A549 (cell line): Measurements from ENCODE around the gene LOXL1.
A peak's percentile ranks its signal among the peaks of the same experiment; 100 is the strongest.

ENCODE experiments used
- CTCF ChIP-seq: fragments of >200 bp; sonication (Bioruptor Twin); formaldehyde crosslinking; IDR thresholded peaks from 3 replicates; pipeline ENCODE4 v1.5.1; 2016
- KDM1A ChIP-seq: fragments of 200-600 bp; sonication (generic); IDR thresholded peaks from 2 replicates; pipeline ENCODE4 v1.6.1; 2016; ENCODE audit warnings: low read depth, mild to moderate bottlenecking
- MAX ChIP-seq: IDR thresholded peaks from 2 replicates; pipeline ENCODE4 v1.6.1; 2012
- MYC ChIP-seq: IDR thresholded peaks from 2 replicates; pipeline ENCODE4 v1.6.1; 2012; ENCODE audit warnings: mild to moderate bottlenecking, inconsistent platforms, low read length, improper control_type of control experiment, borderline replicate concordance
- POLR2A ChIP-seq: IDR thresholded peaks from 2 replicates; pipeline ENCODE4 v1.6.1; 2012; ENCODE audit warnings: mild to moderate bottlenecking, low read length
- RNF2 ChIP-seq: fragments of 200-600 bp; sonication (generic); IDR thresholded peaks from 2 replicates; pipeline ENCODE4 v1.6.1; 2016; ENCODE audit warnings: low read depth, mild to moderate bottlenecking, antibody characterized with exemption, moderate library complexity, borderline replicate concordance
- SREBF2 ChIP-seq: fragments of 450-650 bp; IDR thresholded peaks from 2 replicates; pipeline ENCODE4 v1.6.1; 2014; ENCODE audit warnings: mild to moderate bottlenecking, moderate library complexity
- USF2 ChIP-seq: fragments of 450-650 bp; IDR thresholded peaks from 2 replicates; pipeline ENCODE4 v1.6.1; 2014; ENCODE audit warnings: antibody characterized with exemption
- ZFP36 ChIP-seq: fragments of 450-650 bp; IDR thresholded peaks from 2 replicates; pipeline ENCODE4 v1.6.1; 2014; ENCODE audit warnings: borderline replicate concordance; ENCODE audit not compliant: partially characterized antibody
- TF ChIP-seq, protein P1 (sequence below): fragments of 250-450 bp; sonication (Bioruptor Pico); IDR thresholded peaks from 2 replicates; pipeline ENCODE4 v1.5.0; 2021; ENCODE audit warnings: mild to moderate bottlenecking, moderate library complexity, borderline replicate concordance

DNA sequence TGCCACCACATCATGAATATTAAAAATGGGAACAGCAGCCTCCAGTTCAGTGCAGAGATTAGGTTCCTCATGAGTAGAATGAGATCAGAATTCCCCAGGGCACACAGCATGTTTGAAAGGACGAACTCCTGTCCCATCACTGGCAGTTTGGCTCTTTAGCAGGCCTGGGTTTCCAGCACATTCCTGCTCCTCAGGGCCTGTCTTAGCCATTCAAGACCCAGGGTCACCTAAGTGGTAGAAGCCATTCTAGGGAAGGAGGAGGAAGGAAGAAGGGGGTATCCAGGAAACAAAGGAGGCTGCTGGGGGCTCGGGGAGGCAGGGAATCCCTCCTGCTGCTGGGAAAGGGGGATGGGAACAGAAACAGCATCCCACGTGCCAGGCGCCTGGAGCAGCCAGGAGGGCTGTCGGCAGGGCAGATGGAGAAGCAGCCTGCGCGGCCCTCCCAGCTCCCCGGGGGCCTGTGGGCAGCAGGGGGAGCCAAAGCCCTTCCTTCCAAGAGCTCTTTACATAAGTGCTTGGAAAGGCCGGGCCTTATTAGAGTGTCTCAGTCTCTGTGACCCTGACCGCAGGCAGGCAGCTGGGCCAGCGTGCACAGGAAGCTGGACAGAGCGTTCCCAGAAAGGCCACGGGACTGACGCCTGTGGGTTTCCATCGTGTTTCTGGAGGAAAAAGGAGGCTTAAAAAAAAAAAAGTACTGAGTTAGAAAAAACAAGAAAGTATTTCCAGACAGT lies 24.7 kb downstream of the LOXL1 start:
- TF ChIP-seq, protein P1, sequence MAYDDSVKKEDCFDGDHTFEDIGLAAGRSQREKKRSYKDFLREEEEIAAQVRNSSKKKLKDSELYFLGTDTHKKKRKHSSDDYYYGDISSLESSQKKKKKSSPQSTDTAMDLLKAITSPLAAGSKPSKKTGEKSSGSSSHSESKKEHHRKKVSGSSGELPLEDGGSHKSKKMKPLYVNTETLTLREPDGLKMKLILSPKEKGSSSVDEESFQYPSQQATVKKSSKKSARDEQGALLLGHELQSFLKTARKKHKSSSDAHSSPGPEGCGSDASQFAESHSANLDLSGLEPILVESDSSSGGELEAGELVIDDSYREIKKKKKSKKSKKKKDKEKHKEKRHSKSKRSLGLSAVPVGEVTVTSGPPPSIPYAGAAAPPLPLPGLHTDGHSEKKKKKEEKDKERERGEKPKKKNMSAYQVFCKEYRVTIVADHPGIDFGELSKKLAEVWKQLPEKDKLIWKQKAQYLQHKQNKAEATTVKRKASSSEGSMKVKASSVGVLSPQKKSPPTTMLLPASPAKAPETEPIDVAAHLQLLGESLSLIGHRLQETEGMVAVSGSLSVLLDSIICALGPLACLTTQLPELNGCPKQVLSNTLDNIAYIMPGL (CRISPR knock-in tag), result no peak
- TF ChIP-seq RNF2, result no peak
- TF ChIP-seq POLR2A, result no peak
- peak; percentile 58 for TF ChIP-seq CTCF
- TF ChIP-seq SREBF2, result no peak
- TF ChIP-seq USF2, result no peak
- no peak for TF ChIP-seq ZFP36
- TF ChIP-seq MAX, result peak; percentile 41; the same call in 1 of the 2 replicates
- TF ChIP-seq KDM1A, result no peak
- TF ChIP-seq MYC, result no peak
